ENCODE measurements around the gene BRD3. TPM values are rescaled to one million over a fixed set of nuclear protein-coding genes. Genes with fewer than 3 reads are reported as not detected.

The BRD3 gene
- polyA plus RNA-seq, 3 donors = 45.0 to 52.4 (median 46.4) TPM

- DNase-seq (ENCODE audit: extremely low read depth in 1 of 11, low read depth in 9 of 11, low spot score in 4 of 11) = no peak
These were observed 63.5 kb downstream of the BRD3 start for GRCh38 chr9:134004131-134004873.

- no peak for DNase-seq (ENCODE audit: extremely low read depth in 1 of 11, low read depth in 9 of 11, low spot score in 4 of 11)
These were observed 64.6 kb downstream of the BRD3 start for GRCh38 chr9:134003237-134003636.

GRCh38 chr9:134002796-134003195 is 65.0 kb downstream of the BRD3 start:
- no peak for DNase-seq (ENCODE audit: extremely low read depth in 1 of 11, low read depth in 9 of 11, low spot score in 4 of 11)

GRCh38 chr9:133999851-134000265 is 68.0 kb downstream of the BRD3 start:
- DNase-seq (ENCODE audit: extremely low read depth in 1 of 11, low read depth in 9 of 11, low spot score in 4 of 11) = no peak

- DNase-seq (ENCODE audit: extremely low read depth in 1 of 11, low read depth in 9 of 11, low spot score in 4 of 11) = no peak
These were observed 68.8 kb downstream of the BRD3 start for GRCh38 chr9:133998915-133999595.

- DNase-seq (ENCODE audit: extremely low read depth in 1 of 11, low read depth in 9 of 11, low spot score in 4 of 11) = no peak
These were observed 70.2 kb downstream of the BRD3 start for GRCh38 chr9:133997584-133997983.

GRCh38 chr9:133996531-133997520 is 71.0 kb downstream of the BRD3 start:
- DNase-seq (ENCODE audit: extremely low read depth in 1 of 11, low read depth in 9 of 11, low spot score in 4 of 11) = no peak

- no peak for DNase-seq (ENCODE audit: extremely low read depth in 1 of 11, low read depth in 9 of 11, low spot score in 4 of 11)
These were observed 72.6 kb downstream of the BRD3 start for GRCh38 chr9:133995012-133995896.

- peak in 4 of 11 donors; percentile 58 to 66 (median 64) for DNase-seq (ENCODE audit: extremely low read depth in 1 of 11, low read depth in 9 of 11, low spot score in 4 of 11)
These were observed 73.3 kb downstream of the BRD3 start for GRCh38 chr9:133994353-133995011.

- DNase-seq (ENCODE audit: extremely low read depth in 1 of 11, low read depth in 9 of 11, low spot score in 4 of 11) = no peak
These were observed 74.1 kb downstream of the BRD3 start for GRCh38 chr9:133993635-133994253.

- DNase-seq (ENCODE audit: extremely low read depth in 1 of 11, low read depth in 9 of 11, low spot score in 4 of 11) = peak in 4 of 11 donors; percentile 51 to 72 (median 64)
These were observed 74.8 kb downstream of the BRD3 start for GRCh38 chr9:133992780-133993634.

GRCh38 chr9:133991964-133992779 is 75.7 kb downstream of the BRD3 start, which contains the start of gene VAV2:
TSS of gene VAV2 (minus strand) at chr9:133992324. CDS start at chr9:133992278, 46 bp downstream.
- no peak for DNase-seq (ENCODE audit: extremely low read depth in 1 of 11, low read depth in 9 of 11, low spot score in 4 of 11)

- DNase-seq (ENCODE audit: extremely low read depth in 1 of 11, low read depth in 9 of 11, low spot score in 4 of 11) = no peak
These were observed 76.5 kb downstream of the BRD3 start for GRCh38 chr9:133991214-133991921.

GRCh38 chr9:133990366-133991213 is 77.2 kb downstream of the BRD3 start:
- DNase-seq (ENCODE audit: extremely low read depth in 1 of 11, low read depth in 9 of 11, low spot score in 4 of 11) = peak in 6 of 11 donors; percentile 62 to 83 (median 73)
